ENCODE data around the gene ABCB1. TPM values are rescaled to one million over a fixed set of nuclear protein-coding genes. Genes with fewer than 3 reads are reported as not detected.

The ABCB1 gene
- total and polyA plus RNA-seq, 9 of the 15 experiments (the other 6 are each of a cell fraction or from before 2014, with no cell fraction given): 0.03 to 0.86 (median 0.52) TPM

GRCh38 chr7:87574630-87575029, 26.1 kb downstream of the ABCB1 start (continued):
- TF ChIP-seq UBTF (IDR thresholded peaks at IDR 0.05; ENCODE audit: borderline replicate concordance in 1 of 2, low read depth in 2 of 2, low read length in 2 of 2): no peak
- no peak for TF ChIP-seq GATA2 (CRISPR knock-in tag; IDR thresholded peaks at IDR 0.05)
- TF ChIP-seq MCM3 (IDR thresholded peaks at IDR 0.05): no peak
- TF ChIP-seq CREB3L1 (IDR thresholded peaks at IDR 0.05; ENCODE audit: borderline replicate concordance, low read depth): no peak
- no peak for TF ChIP-seq TGIF2 (CRISPR knock-in tag; IDR thresholded peaks at IDR 0.05)
- no peak for TF ChIP-seq ZNF174 (CRISPR knock-in tag; IDR thresholded peaks at IDR 0.05)
- TF ChIP-seq EP400 (IDR thresholded peaks at IDR 0.05): no peak
- no peak for TF ChIP-seq ILK (tag; IDR thresholded peaks at IDR 0.05; ENCODE audit: borderline replicate concordance, low read depth)
- TF ChIP-seq, protein P1, sequence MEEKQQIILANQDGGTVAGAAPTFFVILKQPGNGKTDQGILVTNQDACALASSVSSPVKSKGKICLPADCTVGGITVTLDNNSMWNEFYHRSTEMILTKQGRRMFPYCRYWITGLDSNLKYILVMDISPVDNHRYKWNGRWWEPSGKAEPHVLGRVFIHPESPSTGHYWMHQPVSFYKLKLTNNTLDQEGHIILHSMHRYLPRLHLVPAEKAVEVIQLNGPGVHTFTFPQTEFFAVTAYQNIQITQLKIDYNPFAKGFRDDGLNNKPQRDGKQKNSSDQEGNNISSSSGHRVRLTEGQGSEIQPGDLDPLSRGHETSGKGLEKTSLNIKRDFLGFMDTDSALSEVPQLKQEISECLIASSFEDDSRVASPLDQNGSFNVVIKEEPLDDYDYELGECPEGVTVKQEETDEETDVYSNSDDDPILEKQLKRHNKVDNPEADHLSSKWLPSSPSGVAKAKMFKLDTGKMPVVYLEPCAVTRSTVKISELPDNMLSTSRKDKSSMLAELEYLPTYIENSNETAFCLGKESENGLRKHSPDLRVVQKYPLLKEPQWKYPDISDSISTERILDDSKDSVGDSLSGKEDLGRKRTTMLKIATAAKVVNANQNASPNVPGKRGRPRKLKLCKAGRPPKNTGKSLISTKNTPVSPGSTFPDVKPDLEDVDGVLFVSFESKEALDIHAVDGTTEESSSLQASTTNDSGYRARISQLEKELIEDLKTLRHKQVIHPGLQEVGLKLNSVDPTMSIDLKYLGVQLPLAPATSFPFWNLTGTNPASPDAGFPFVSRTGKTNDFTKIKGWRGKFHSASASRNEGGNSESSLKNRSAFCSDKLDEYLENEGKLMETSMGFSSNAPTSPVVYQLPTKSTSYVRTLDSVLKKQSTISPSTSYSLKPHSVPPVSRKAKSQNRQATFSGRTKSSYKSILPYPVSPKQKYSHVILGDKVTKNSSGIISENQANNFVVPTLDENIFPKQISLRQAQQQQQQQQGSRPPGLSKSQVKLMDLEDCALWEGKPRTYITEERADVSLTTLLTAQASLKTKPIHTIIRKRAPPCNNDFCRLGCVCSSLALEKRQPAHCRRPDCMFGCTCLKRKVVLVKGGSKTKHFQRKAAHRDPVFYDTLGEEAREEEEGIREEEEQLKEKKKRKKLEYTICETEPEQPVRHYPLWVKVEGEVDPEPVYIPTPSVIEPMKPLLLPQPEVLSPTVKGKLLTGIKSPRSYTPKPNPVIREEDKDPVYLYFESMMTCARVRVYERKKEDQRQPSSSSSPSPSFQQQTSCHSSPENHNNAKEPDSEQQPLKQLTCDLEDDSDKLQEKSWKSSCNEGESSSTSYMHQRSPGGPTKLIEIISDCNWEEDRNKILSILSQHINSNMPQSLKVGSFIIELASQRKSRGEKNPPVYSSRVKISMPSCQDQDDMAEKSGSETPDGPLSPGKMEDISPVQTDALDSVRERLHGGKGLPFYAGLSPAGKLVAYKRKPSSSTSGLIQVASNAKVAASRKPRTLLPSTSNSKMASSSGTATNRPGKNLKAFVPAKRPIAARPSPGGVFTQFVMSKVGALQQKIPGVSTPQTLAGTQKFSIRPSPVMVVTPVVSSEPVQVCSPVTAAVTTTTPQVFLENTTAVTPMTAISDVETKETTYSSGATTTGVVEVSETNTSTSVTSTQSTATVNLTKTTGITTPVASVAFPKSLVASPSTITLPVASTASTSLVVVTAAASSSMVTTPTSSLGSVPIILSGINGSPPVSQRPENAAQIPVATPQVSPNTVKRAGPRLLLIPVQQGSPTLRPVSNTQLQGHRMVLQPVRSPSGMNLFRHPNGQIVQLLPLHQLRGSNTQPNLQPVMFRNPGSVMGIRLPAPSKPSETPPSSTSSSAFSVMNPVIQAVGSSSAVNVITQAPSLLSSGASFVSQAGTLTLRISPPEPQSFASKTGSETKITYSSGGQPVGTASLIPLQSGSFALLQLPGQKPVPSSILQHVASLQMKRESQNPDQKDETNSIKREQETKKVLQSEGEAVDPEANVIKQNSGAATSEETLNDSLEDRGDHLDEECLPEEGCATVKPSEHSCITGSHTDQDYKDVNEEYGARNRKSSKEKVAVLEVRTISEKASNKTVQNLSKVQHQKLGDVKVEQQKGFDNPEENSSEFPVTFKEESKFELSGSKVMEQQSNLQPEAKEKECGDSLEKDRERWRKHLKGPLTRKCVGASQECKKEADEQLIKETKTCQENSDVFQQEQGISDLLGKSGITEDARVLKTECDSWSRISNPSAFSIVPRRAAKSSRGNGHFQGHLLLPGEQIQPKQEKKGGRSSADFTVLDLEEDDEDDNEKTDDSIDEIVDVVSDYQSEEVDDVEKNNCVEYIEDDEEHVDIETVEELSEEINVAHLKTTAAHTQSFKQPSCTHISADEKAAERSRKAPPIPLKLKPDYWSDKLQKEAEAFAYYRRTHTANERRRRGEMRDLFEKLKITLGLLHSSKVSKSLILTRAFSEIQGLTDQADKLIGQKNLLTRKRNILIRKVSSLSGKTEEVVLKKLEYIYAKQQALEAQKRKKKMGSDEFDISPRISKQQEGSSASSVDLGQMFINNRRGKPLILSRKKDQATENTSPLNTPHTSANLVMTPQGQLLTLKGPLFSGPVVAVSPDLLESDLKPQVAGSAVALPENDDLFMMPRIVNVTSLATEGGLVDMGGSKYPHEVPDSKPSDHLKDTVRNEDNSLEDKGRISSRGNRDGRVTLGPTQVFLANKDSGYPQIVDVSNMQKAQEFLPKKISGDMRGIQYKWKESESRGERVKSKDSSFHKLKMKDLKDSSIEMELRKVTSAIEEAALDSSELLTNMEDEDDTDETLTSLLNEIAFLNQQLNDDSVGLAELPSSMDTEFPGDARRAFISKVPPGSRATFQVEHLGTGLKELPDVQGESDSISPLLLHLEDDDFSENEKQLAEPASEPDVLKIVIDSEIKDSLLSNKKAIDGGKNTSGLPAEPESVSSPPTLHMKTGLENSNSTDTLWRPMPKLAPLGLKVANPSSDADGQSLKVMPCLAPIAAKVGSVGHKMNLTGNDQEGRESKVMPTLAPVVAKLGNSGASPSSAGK (IDR thresholded peaks at IDR 0.05): no peak
- TF ChIP-seq E2F3 (CRISPR knock-in tag; IDR thresholded peaks at IDR 0.05): no peak

Measured in K562 (cell line).